ENCODE measurements around the gene POLE3. TPM values are rescaled to one million over a fixed set of nuclear protein-coding genes. Genes with fewer than 3 reads are reported as not detected.

POLE3 gene
- total RNA-seq, 1 experiment from 2014 or later = 64.5 TPM

- peaks cover 8% of the 10 kb centered on the region; the same call in 1 of the 2 replicates for H3F3A ChIP-seq (ENCODE audit: insufficient read depth, low read depth)
- DNase-seq = no peak
- H3K79me2 ChIP-seq (ENCODE audit: low read depth) = no peaks in the 10 kb centered on the region
- H3K4me1 ChIP-seq (replicated peaks; ENCODE audit: insufficient read depth) = peaks cover 19% of the 10 kb centered on the region
- H3K27ac ChIP-seq = no peak overlapping the region
- H2AFZ ChIP-seq = no peak overlapping the region
- no peaks in the 10 kb centered on the region for H3K9me2 ChIP-seq (ENCODE audit: insufficient read depth)
- H4K20me1 ChIP-seq (ENCODE audit: insufficient read depth) = 0 out of 2 replicates have a peak, but pooled peaks cover 3% of the 10 kb centered on the region
- no peak overlapping the region for H3K4me3 ChIP-seq
- peaks cover 1% of the 10 kb centered on the region; the same call in 1 of the 2 replicates for H3K36me3 ChIP-seq (ENCODE audit: low read depth)
- ChIA-PET CTCF (no interaction called here), POLR2A (ENCODE audit: unreplicated experiment) (no interaction called here)
- intact Hi-C loops (cut with micrococcal nuclease; ENCODE audit: unreplicated experiment) = no loop called here
- H3K4me2 ChIP-seq = no peak overlapping the region
- no TSS peak for BruUV-seq (replicated peaks)
- TF ChIP-seq CTCF (conservative IDR thresholded peaks at IDR 0.05) = no peak
- TF ChIP-seq EZH2 (IDR thresholded peaks at IDR 0.05; ENCODE audit: low read depth) = no peak
- no peaks in the 10 kb centered on the region for H3K27me3 ChIP-seq (ENCODE audit: insufficient read depth, low read depth)
- H3K9me3 ChIP-seq (ENCODE audit: insufficient read depth, low read depth) = no peaks in the 10 kb centered on the region
Observed at GRCh38 chr9:113359385-113359784, 51.1 kb downstream of the POLE3 start.

Other genes with a start within 250 kb of the POLE3 start
- 23.3 and 33.5 TPM in 2 replicates for gene FKBP15, start 189.4 kb downstream of the POLE3 start, total RNA-seq (2021)
- gene SLC31A1, start 189.1 kb downstream of the POLE3 start, total RNA-seq (2021) = 24.9 and 27.2 TPM in 2 replicates
- 40.4 and 43.4 TPM in 2 replicates for gene CDC26, start 135.1 kb downstream of the POLE3 start, total RNA-seq (2021)
- 31.6 and 36.3 TPM in 2 replicates for gene PRPF4, start 135.0 kb downstream of the POLE3 start, total RNA-seq (2021)
- 0.92 and 2.3 TPM in 2 replicates for gene RNF183, start 107.3 kb downstream of the POLE3 start, total RNA-seq (2021)
- gene WDR31, start 70.4 kb downstream of the POLE3 start, total RNA-seq (2021) = 11.2 and 12.9 TPM in 2 replicates
- gene BSPRY, start 61.1 kb downstream of the POLE3 start, total RNA-seq (2021) = 28.8 and 29.3 TPM in 2 replicates
- 39.5 and 44.0 TPM in 2 replicates for gene HDHD3, start 33.7 kb downstream of the POLE3 start, total RNA-seq (2021)
- 33.3 and 42.7 TPM in 2 replicates for gene ALAD, start 9.4 kb downstream of the POLE3 start, total RNA-seq (2021)
- gene C9orf43, start 72 bp upstream of the POLE3 start, total RNA-seq (2021) = 1.5 and 2.5 TPM in 2 replicates
- 61.8 and 75.8 TPM in 2 replicates for gene RGS3, start 53.1 kb upstream of the POLE3 start, total RNA-seq (2021)

Measured in PC-9 (cell line).